Smooth muscle cell (in vitro differentiated cells): ENCODE data around the gene SSNA1. TPM values are rescaled to one million over a fixed set of nuclear protein-coding genes. Genes with fewer than 3 reads are reported as not detected.

Experiments
- DNase-seq: peaks from one replicate; lab custom pipeline; 2025; ENCODE audit not compliant: unreplicated experiment; lab: John Stamatoyannopoulos, UW
- H2AFZ ChIP-seq: fragments of 200-600 bp; sonication (generic); 2 replicates; pipeline ENCODE4 v1.6.0; 2016; ENCODE audit warnings: antibody characterized with exemption, low read depth, mild to moderate bottlenecking
- H3F3A ChIP-seq: fragments of 200-600 bp; sonication (generic); 2 replicates; pipeline ENCODE4 v1.6.0; 2017; ENCODE audit warnings: antibody characterized with exemption, low read depth
- H3K27ac ChIP-seq: fragments of 200-600 bp; sonication (generic); 2 replicates; pipeline ENCODE4 v1.5.1; 2016; ENCODE audit warnings: low read depth, mild to moderate bottlenecking
- H3K27me3 ChIP-seq: fragments of 200-600 bp; sonication (generic); 2 replicates; pipeline ENCODE4 v1.6.1; 2016; ENCODE audit warnings: low read depth, mild to moderate bottlenecking
- H3K36me3 ChIP-seq: fragments of 200-600 bp; sonication (generic); 2 replicates; pipeline ENCODE4 v1.5.1; 2016; ENCODE audit warnings: low read depth
- H3K4me1 ChIP-seq: fragments of 200-600 bp; sonication (generic); 2 replicates; pipeline ENCODE4 v1.5.1; 2016; ENCODE audit warnings: low read depth
- H3K4me2 ChIP-seq: fragments of 200-600 bp; sonication (generic); 2 replicates; pipeline ENCODE4 v1.6.0; 2016; ENCODE audit warnings: mild to moderate bottlenecking
- H3K4me3 ChIP-seq: fragments of 200-600 bp; sonication (generic); 2 replicates; pipeline ENCODE4 v1.5.1; 2016; ENCODE audit warnings: mild to moderate bottlenecking
- H3K79me2 ChIP-seq: fragments of 200-600 bp; sonication (generic); 2 replicates; pipeline ENCODE4 v1.6.0; 2016; ENCODE audit warnings: low read depth, mild to moderate bottlenecking
- H3K9ac ChIP-seq: fragments of 200-600 bp; sonication (generic); 2 replicates; pipeline ENCODE4 v1.6.0; 2016; ENCODE audit warnings: low read depth
- H3K9me3 ChIP-seq: fragments of 200-600 bp; sonication (generic); replicated peaks from 2 replicates; pipeline ENCODE4 v1.5.1; 2016; ENCODE audit warnings: low read depth
- H4K20me1 ChIP-seq: fragments of 200-600 bp; sonication (generic); 2 replicates; pipeline ENCODE4 v1.6.0; 2016; ENCODE audit warnings: low read depth
- WGBS: methylation state at CpG from one replicate; pipeline ENCODE4 v1.1.7; 2016; ENCODE audit warnings: low lambda C conversion rate; 5-methylcytosine and 5-hydroxymethylcytosine counted together
- polyA plus RNA-seq: library from polyadenylated mRNA; unstranded; fragments of >200 nt; fragmentation: Nextera tagmentation; extraction: Ambion mirVana; gene quantifications from 2 replicates; pipeline ENCODE4 v1.2.1, GENCODE V29; 2016
- total RNA-seq: library from RNA; depleted of rRNA; stranded (reverse); fragments of >200 nt; gene quantifications from 2 replicates; pipeline ENCODE4 v1.2.3, GENCODE V29; 2014
- TF ChIP-seq, protein P1 (sequence below): fragments of 200-600 bp; sonication (generic); IDR thresholded peaks from 2 replicates; pipeline ENCODE4 v1.5.1; 2017; ENCODE audit warnings: borderline replicate concordance, mild to moderate bottlenecking, antibody characterized with exemption; ENCODE audit not compliant: insufficient read depth, poor library complexity, severe bottlenecking

The SSNA1 gene
- total and polyA plus RNA-seq, 2 experiments from 2014 or later = 69.5 to 84.9 TPM

DNA sequence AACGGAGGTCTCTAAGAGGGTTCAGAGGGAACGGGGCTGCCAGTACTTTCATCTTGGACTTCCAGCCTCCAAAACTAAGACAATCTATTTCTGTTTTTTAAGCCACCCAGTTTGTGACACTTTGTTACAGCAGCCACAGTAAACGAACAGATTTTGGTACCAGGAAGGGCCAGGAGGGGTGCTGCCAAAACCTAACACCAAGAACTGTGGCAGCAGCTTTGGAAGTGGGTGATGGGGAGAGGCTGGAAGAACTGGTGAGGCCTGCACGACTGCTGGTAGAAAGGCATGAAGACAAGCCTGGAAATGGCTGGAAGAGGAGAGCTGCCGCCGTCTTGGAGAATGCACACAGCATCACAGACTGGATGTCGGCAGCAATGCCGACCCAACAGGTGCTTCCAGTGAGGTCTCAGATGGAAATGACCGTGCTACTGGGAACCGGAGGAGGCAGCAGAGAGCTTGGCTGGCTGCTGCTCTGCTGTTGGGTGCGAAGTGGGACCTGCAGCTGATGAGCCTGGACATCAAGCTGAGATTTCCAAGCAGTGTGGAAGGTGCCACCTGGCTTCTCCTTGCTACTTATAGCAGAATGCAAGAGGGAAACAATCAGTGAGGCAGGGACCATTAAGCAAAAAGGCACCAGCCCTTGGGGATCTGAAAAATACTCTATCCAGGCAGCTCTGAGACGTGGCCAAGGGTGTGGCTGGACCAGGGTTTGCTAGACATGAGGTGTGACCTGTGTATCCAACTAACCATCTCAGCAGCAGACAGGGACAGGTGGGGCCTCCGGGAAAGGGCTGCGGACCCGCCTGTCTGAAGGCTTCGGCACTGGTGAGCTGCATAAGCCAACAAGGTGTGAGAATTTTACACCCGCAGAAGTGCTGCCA, 11.9 kb upstream of the SSNA1 start:
- Histone ChIP-seq H3K27me3 (peaks cover 9% of the 10 kb centered on the region), H3K27ac (no peak overlapping the region), H3K4me1 (no peaks in the 10 kb centered on the region), H3F3A (no peaks in the 10 kb centered on the region), H3K9ac (no peak overlapping the region), H3K4me3 (no peak overlapping the region), H3K79me2 (no peaks in the 10 kb centered on the region), H3K4me2 (no peak overlapping the region), H3K36me3 (no peaks in the 10 kb centered on the region), H4K20me1 (no peaks in the 10 kb centered on the region), H2AFZ (no peak overlapping the region), H3K9me3 (no peaks in the 10 kb centered on the region)
- no peak for DNase-seq
- 65% methylated on average over 17 of the region's 17 CpGs for WGBS
- TF ChIP-seq, protein P1, sequence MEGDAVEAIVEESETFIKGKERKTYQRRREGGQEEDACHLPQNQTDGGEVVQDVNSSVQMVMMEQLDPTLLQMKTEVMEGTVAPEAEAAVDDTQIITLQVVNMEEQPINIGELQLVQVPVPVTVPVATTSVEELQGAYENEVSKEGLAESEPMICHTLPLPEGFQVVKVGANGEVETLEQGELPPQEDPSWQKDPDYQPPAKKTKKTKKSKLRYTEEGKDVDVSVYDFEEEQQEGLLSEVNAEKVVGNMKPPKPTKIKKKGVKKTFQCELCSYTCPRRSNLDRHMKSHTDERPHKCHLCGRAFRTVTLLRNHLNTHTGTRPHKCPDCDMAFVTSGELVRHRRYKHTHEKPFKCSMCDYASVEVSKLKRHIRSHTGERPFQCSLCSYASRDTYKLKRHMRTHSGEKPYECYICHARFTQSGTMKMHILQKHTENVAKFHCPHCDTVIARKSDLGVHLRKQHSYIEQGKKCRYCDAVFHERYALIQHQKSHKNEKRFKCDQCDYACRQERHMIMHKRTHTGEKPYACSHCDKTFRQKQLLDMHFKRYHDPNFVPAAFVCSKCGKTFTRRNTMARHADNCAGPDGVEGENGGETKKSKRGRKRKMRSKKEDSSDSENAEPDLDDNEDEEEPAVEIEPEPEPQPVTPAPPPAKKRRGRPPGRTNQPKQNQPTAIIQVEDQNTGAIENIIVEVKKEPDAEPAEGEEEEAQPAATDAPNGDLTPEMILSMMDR = peak; percentile 36

DNA sequence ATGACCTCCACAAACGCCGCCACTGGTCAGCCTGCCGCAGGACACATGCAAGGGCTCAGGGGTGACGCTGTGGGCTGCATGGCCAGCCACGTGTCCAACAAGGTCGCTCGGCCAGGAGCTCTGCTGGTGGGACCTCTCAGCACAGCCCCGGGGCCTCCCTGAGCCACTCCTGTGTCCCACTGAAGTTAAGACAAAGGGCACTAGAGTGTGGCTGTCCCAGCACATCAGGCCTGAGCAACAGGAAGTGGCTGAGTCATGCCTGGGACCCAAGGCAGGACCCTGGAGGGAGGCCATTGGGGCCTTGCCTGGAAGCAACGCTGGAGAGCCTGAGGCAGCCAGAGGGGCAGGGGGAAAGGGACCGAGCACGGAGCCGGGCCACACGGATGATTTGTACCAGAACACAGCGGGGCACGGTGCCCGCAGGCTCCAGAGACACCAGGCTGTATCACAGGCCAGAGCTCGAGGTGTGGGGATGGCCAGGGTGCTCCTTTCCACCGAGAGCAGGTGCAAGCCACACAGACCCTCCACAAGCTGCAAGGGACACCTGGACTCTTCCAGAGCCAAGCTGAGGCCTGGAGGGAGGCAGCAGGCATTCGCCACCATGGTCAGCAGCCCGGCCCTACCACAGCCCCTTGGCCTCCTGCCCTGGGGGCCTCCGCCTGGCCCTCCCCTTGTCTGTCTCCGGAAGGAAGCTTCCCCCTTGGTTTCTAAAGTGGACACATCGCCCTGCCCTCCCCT, 10.1 kb upstream of the SSNA1 start:
- no peaks in the 10 kb centered on the region for H3K4me1 ChIP-seq
- H4K20me1 ChIP-seq = no peaks in the 10 kb centered on the region
- no peak overlapping the region for H3K4me3 ChIP-seq
- no peaks in the 10 kb centered on the region for H3F3A ChIP-seq
- H3K9ac ChIP-seq = no peak overlapping the region
- no peaks in the 10 kb centered on the region for H3K79me2 ChIP-seq
- H3K27me3 ChIP-seq = no peaks in the 10 kb centered on the region
- no peak overlapping the region for H3K27ac ChIP-seq
- WGBS = 94% methylated on average over 23 of the region's 23 CpGs
- no peaks in the 10 kb centered on the region for H3K9me3 ChIP-seq
- TF ChIP-seq, protein P1 = no peak
- no peak for DNase-seq
- H3K36me3 ChIP-seq = no peaks in the 10 kb centered on the region
- no peak overlapping the region for H3K4me2 ChIP-seq
- H2AFZ ChIP-seq = no peak overlapping the region

DNA sequence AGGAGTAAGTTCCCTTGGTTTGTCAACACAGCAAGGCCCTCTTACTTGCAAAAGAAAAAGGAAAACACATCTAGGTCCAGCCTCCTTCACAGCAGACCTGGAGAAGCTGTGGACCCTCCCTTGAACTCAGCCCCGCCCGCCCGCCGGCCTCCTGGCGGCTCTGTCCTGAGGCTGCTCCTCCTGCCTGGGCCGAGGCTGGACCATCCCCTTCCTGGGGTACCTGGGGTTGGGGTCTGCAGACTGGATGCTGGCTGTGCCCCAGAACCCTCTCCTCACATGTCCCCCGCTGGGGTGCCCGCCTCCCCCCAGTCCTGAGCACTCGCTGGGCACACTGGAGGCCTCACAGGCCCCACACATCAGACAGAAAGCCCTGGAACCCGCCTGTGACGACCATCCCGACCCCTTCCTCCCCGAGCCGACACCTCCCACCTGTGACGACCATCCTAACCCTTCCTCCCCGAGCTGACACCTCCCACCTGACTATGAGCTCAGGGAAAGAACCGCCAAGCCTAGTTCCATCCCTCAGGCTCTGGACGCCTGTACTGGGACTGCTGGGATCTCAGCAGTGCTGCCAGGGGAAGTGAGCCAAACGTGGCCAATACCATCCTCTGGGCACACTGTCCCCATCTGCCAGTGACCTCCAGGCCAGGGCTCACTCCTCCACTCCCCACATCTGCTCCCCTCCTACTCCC, 9.4 kb upstream of the SSNA1 start:
- H2AFZ ChIP-seq = no peak overlapping the region
- WGBS = 95% methylated on average over 19 of the region's 19 CpGs
- TF ChIP-seq, protein P1 = no peak

More for the DNA sequence above, 9.4 kb upstream of the SSNA1 start:
- no peak for DNase-seq
- no peaks in the 10 kb centered on the region for H3K79me2 ChIP-seq
- H3K36me3 ChIP-seq = no peaks in the 10 kb centered on the region
- H3K9me3 ChIP-seq = no peaks in the 10 kb centered on the region
- no peaks in the 10 kb centered on the region for H3F3A ChIP-seq
- H4K20me1 ChIP-seq = no peaks in the 10 kb centered on the region
- no peak overlapping the region for H3K4me3 ChIP-seq
- H3K4me2 ChIP-seq = no peak overlapping the region
- H3K9ac ChIP-seq = no peak overlapping the region
- no peaks in the 10 kb centered on the region for H3K4me1 ChIP-seq
- H3K27me3 ChIP-seq = no peaks in the 10 kb centered on the region
- no peak overlapping the region for H3K27ac ChIP-seq
